ENCODE data around the gene PLEK2.
"Not testable (repeated sequence)": the region's sequence is repeated elsewhere in the genome, so short reads cannot be mapped to it uniquely, and the experiment has no call there.

PLEK2 gene, protein sequence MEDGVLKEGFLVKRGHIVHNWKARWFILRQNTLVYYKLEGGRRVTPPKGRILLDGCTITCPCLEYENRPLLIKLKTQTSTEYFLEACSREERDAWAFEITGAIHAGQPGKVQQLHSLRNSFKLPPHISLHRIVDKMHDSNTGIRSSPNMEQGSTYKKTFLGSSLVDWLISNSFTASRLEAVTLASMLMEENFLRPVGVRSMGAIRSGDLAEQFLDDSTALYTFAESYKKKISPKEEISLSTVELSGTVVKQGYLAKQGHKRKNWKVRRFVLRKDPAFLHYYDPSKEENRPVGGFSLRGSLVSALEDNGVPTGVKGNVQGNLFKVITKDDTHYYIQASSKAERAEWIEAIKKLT

DNA sequence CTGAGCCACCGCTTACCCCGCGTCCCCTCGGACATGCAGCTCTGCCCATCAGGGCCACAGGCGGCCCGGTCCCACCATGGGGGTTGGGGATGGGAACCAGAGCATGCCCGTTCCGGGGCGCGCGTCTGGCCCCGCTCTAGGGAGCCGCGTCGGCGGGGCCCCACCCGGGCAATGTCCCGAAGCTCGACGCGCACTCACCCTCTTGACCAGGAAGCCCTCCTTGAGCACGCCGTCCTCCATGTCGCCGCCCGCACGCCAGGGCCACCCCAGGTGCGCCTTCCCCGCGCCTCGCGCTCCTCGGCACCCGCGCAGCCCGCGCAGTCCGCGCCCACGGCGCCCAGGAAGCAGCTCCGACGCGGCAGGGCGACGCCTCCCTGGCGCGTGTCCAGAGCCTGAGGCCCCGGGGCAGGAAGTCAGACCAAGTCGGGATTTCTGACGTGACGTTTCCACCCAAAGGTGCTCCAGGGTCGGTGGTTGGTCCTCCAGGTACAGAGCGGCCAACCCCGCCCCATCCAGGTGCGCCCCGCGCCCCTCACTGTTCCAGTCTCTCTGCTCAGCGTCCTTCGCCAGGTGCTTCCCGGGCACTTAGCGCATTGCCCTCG is at the start of gene PLEK2:
Gene PLEK2, minus strand, starts transcription at position 346 of the 602 bp plus-strand sequence. Its CDS starts 106 bp downstream, at position 240.
- peak; percentile 6 to 13 for DNase-seq (ENCODE audit: low read depth in 1 of 2, low spot score in 1 of 2)

DNA sequence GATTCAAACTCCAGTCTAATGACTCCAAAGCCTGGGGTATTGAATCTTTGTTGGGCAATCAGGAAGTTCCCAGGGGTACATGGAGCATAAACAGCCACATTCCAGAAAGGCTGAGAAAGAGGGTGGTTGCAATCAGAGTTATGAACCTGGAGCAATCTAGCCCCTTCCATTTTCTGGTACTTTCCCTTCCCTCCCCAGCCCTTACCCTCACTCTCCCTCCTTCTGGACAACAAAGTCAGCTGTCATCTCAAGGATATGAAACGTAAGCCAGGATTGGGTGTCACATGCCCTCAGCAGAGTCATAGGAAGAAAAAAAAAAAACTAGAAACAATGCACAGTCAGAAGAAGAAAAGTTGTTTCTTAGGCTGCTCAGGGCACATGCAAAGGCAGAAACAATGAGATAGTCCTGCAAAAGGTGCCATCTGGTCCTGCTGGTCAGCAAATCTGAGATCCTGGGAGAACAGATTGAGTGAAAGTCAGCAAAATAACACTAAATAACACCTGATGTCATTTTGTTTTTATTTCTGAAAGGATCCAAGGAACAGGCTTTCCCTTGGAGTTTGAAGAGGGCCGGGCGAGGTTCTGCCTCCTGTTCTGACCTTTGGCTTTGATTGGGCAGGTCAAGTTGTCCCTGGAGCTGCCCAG is 49.5 kb upstream of the PLEK2 start:
- no peak for DNase-seq (ENCODE audit: low read depth in 1 of 2, low spot score in 1 of 2)

DNA sequence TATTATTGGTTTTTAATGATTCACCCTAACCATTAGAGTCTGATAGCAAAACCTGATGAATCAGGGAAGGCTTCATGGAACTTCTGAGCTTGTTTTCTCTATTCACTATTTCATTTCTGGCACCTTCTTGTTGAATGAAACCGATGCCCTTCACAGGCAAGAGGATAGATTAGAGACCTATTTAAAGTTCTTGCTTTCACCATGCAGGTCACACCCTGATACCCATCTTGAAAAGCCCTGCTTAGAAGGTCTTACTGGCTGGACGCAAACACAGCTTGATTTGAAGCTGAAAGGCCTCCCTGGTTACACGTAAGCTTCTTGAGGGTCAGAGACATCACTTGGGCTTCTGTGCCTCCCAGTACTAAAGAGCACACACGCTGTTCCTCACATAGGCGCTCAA is 47.4 kb upstream of the PLEK2 start:
- DNase-seq (ENCODE audit: low read depth in 1 of 2, low spot score in 1 of 2), result no peak

DNA sequence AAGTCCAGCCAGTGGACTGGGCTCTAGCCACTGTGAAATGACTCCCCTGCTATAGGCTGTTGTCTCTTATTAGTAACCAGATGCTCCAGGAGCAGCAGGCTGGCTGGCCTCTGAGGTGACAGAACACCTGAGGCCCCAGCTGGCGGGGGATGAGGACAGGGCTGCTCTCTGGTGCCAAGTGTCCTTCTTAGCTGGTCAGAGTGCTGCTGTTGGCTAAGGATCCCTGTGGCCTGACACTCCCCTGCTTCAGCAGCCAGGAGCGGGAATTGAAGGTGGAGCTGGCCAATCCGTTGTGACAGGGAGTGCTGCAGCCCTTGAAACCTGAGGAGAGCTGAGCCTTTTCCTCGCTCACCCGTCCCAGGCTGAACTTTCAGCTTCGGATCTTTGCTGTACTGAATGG is 45.8 kb upstream of the PLEK2 start:
- no peak for DNase-seq (ENCODE audit: low read depth in 1 of 2, low spot score in 1 of 2)

DNA sequence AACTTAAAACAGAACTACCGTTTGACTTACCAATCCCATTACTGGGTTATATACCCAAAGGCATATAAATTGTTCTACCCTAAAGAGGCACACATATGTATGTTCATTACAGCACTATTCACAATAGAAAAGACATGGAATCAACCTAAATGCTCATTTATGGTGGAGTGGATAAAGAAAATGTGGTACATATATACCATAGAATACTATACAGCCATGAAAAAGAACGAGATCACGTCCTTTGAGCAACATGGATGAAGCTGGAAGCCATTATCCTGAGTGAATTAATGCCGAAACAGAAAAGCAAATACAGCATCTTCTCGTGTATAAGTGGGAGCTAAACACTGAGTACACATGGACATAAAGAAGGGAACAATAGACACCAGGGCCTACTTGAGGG is 44.8 kb upstream of the PLEK2 start:
- no peak for DNase-seq (ENCODE audit: low read depth in 1 of 2, low spot score in 1 of 2)

DNA sequence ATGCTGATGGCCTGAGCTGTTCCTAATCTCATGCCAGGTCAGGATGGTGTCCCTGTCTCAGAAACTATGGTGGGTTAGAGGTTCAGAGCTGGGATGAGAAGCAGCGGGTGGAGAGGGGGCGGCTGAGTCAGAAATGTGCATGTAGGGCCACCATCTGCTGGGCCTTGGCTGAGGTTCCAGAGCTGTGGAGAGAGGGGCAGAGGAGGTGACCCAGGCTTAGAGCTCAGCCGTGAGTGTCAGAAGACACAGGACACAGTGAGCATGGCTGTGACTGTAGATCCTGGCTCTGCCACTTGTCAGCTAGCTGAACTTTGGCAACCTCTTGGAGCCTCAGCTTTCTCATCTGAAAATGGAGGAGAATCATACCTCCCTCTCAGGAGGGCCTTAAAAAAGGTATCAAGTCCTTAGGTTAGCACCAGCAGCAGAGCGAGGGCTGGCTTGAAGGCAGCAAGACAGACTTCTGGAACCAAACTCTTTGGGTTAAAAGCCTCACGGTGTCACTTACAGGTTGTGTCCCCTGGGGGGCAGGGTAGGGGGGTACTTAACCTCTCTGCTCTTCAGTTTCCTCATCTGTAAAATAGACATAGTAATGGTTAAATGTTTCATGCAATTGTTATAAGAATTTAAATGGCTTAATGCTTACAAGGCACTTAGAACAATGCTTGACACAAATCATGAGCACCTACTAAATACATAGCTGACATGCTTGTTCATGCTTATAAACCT is 41.8 kb upstream of the PLEK2 start:
- DNase-seq (ENCODE audit: low read depth in 1 of 2, low spot score in 1 of 2), result no peak

DNA sequence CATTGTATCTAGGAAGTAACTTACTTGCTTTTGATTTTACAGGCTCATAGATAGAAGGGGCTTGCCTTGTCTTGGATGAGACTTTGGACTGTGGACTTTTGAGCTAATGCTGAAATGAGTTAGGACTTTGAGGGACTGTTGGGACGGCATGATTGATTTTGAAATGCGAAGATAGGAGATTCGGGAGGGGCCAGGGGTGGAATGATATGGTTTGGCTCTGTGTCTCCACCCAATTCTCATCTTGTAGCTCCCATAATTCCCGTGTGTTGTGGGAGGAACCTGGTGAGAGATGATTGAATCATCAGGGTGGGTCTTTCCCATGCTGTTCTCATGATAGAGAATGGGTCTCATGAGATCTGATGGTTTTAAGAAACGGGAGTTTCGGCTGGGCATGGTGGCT is 39.7 kb upstream of the PLEK2 start:
- not testable (repeated sequence) for DNase-seq (ENCODE audit: low read depth in 1 of 2, low spot score in 1 of 2)

DNA sequence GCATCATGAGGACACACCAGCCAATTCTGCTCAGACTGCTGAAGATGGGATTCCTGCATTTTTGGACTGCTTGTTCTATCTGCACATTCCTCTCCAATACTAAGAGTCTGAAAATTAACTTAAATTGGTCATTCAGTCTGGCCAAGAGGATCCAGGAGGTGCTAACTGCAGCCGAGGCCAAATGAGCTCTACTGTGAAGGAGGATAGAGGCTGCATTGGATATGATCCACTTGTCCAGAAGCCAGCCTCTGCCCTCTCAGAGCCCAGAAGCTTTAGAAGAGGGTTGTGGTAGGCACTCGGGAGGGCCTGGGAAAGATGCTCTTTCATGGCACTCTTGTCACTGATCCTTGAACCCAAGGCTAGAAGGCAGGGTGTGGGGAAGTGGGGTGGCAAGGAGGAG is 37.1 kb upstream of the PLEK2 start:
- no peak for DNase-seq (ENCODE audit: low read depth in 1 of 2, low spot score in 1 of 2)

DNA sequence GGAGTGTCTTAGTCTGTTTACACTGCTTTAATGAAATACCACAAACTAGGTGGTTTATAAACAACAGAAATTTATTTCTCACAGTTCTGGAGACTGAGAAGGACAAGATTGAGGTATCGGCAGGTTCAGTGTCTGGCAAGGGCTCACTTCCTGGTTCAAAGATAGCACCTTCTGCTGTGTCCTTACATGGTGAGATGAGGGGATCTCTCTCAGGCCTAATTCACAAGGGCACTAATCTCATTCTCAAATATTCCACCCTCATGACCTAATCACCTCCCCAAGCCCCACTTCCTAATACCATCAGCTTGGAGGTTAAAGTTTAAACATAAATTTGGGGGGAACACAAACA is 35.0 kb upstream of the PLEK2 start:
- DNase-seq (ENCODE audit: low read depth in 1 of 2, low spot score in 1 of 2), result no peak

DNA sequence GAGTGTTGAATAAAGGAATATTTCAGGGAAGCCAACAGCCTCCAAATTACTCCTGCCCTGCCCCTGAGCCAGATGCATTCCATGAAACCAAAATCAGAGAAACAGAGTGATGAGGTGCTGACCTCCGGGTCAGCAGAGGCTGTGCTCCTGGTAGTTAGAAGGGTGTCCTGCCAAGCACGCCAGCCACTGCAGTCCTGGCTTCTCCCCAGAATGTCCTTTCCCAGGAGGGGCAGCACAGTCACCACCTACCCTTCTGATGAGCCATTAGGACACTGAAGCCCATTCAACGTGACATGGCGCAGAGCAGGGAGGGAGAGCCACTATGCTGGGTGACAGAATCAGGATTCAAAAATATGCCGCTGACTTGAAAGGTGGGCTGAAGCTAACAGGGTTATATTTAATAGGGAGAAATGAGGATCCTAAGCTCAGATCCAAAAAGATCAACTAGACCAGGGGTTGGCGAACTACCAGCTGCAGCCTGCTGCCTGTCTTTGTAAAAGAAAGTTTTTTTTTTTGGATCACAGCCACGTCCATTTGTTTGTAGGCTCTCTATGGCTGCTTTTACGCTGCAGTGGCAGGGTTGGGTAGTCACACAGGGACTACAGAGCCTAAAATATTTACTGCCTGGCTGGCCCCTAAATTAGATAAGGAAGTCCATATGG is 34.5 kb upstream of the PLEK2 start:
- DNase-seq (ENCODE audit: low read depth in 1 of 2, low spot score in 1 of 2), result no peak

DNA sequence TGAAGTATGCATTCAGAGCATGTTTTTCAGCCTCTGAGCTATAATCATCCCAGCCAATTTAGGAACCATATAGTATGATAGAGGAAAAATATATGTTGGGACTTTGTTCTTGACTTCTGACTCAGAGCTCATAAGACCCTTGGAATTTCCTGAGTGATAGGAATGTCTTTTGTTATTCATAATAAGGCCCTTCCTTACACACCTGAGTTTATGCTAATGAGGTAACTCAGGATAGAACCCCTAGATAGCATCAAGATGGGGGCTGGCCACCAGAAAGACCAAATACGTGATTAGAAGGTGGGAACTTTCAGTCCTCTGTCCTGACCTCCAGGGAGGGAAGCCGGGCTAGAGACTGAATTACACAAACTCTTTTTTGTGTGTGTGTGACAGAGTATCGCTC is 32.4 kb upstream of the PLEK2 start:
- no peak for DNase-seq (ENCODE audit: low read depth in 1 of 2, low spot score in 1 of 2)

DNA sequence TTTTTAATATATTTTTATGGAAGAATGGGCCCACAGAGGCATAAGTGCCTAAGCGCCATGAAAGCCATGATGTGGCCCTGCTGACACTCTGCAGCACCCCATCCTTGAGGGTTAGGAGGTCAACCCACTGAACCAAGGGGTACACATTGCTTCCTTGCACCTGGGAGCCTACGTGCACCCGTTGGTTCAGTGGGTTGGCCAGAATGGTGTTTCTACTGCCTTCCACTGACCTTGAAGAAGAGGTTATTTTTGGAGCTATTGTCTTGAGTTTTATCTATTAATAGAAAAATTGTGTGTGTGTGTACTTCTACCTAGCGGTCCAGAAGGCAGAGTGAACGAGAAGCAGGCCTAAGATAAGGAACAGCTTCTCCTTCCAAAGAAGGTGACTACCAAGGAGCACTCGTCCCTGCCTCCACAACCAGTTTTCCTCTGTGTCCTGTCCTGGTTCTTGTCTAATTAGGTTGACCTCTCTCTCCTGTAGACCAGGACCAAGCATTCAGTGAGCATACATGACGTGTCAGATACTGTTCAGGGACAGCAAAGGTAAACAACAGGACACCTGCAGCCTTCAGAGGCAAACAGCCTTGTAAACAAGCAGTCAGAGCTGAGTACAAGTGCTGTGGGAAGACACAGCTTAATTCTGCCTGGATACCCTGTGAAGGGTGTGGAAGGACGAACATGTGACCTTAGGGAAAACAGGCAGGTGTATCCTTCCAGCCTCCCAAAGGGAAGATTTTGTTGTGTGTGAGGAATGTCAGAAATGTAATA is 30.4 kb upstream of the PLEK2 start:
- DNase-seq (ENCODE audit: low read depth in 1 of 2, low spot score in 1 of 2), result no peak

DNA sequence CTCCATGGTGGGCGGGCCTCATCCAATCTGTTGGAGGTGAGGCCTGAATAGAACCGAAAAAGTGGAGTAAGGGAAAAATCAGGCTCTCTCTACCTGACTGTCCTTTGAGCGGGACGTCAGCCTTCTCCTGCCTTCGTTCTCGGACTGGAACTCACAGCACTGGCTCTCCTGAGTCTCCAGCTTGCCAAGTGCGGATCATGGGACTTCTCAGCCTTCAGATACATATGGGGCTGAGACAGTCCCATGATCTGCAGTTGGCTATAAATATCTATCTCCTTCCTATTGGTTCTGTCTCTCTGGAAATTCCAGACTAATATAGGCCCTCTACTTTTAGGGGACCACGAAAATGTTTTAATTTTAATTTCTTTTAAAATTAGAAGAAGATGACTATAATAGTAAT is 29.7 kb upstream of the PLEK2 start:
- no peak for DNase-seq (ENCODE audit: low read depth in 1 of 2, low spot score in 1 of 2)

DNA sequence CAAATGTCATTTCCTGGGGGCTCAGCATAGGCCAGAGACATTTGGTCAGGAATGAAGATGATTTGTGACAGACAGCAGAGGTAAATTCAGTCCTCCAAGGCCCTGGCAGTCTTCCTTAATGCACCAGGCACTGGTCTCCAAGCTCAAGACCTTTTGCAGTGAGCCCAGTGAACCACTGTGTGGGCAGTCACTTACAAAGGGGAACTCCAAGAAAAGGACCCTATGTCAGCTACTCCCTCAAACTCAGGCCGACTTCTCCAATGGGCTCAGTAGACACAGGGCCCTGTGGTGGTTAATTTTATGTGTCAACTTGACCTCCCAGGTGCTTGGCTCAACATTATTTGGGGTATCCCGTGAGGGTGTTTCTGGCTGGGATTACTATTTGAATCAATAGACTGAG is 29.3 kb upstream of the PLEK2 start:
- DNase-seq (ENCODE audit: low read depth in 1 of 2, low spot score in 1 of 2), result no peak

DNA sequence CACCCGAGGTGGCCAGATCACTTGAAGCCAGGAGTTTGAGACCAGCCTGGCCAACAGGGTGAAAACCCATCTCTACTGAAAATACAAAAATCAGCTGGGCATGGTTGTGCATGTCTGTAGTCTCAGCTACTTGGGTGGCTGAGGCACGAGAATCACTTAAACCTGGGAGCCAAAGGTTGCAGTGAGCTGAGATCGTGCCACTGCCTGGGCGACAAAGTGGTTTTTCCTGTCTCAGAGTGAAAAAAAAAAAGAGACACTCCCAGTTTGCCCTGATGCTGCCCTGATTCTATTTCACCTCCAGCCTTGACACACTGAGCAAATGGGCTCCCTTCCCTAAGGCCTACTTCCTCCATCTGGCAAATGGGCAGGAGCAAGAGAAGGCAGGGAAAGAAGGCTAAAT is 28.5 kb upstream of the PLEK2 start:
- DNase-seq (ENCODE audit: low read depth in 1 of 2, low spot score in 1 of 2), result no peak

DNA sequence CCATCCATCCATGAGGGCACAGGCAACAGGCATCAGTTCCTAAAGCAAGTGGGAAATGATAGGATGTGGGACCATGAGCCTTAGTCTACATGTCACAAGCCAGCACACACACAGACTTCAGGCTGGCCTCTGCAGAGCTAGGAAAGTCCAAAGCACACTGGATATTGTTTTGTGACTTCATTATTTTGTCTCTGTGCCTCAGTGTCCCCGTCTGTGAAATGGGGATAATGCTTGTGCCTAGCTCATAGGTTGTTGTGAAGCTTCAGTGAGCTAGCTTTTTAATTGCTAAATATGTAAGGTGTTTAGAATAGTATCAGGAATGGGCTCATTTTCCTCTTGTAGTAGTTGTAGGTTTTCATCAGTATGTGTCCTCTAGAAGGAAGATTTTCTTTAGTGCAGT is 27.0 kb upstream of the PLEK2 start:
- no peak for DNase-seq (ENCODE audit: low read depth in 1 of 2, low spot score in 1 of 2)

DNA sequence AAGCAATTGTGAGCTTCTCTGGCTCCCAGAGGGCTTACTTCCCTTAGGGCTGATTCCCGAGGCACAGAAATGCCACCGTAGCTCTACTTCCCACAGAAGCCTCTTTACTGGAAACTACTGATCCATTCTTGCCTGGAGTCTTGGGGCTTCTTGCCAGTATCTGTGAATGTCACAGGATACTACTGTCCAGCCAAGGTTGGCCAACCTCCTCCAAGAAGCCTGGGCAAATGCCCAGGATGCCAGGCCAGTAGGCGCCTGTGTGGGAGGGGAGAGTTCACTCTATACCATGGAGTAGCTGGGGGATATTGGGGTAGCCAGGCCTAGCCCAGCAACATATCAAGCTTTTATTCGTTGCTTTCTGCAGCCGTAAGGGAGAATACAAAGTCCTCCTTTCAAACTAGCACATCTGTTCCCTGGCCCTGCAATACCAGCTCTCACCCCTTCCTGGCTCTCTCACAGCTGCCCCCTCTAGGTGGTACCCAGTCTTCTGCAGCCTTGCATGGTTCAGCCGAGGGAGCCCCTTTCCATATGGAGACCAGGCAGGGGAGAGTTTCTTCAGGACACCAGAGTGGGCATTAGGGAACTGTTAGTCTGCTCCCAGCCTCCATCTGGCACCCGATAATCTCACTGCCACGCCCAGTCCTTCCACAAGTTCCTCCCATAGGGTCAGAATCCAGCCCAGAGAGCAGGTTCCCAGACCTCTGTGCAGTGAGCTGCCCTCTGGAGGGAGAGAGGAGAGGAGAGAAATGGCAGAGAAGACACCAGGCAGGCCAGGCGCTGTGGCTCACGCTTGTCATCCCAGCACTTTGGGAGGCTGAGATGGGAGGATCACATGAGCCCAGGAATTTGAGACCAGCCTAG is 24.3 kb upstream of the PLEK2 start:
- no peak for DNase-seq (ENCODE audit: low read depth in 1 of 2, low spot score in 1 of 2)

DNA sequence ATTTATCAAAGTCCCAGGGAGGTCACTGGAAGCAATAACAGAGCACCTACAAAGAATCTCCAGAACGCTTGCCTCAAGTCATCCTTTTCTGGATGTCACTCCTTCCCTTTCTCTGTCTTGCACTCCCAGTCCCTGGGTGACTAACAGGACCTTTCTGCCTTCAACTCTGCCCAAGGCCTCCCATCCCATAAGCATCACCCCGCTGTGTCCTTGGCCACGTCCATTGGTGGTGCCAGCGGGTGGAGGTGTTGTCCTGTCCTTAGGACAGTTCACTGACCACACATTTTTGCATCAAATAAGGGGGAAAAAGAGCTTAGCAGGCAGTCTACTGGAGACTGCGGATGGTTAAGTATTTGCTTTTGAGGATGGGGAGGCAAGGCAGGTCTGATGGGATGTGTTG is 23.6 kb upstream of the PLEK2 start:
- DNase-seq (ENCODE audit: low read depth in 1 of 2, low spot score in 1 of 2), result no peak

DNA sequence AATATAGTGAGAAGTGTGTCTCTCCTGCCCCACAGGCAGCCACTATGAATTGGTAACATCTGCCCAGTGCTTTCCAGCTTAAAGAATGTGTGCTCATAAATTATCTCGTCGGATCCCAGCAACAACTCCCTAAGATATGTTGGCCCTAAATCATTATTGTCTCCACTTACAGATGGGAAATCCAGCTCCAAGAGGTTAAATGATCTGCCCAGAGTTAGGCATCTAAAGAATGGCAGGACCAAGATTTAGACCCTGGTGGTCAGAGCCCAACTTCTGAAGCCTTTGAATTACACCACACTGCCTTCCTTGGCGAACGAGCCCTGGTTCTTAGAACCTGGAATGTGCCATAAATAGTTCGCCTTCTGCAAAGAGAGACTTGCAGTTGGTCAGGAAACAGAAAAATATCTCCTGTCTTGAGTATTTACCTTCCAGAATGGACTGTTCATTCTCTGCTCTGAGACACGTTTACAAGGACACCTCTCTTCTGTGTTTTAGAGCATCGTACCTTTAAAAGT is 20.1 kb upstream of the PLEK2 start:
- DNase-seq (ENCODE audit: low read depth in 1 of 2, low spot score in 1 of 2), result no peak
